ENCODE results near the gene RLN3.
"Not testable (repeated sequence)": the region's sequence is repeated elsewhere in the genome, so short reads cannot be mapped to it uniquely, and the experiment has no call there.

RLN3 gene

GRCh38 chr19:14022469-14022868 lies 5.5 kb upstream of the RLN3 start:
- DNase-seq (ENCODE audit: low read depth) = peak; percentile 64
- no peak overlapping the region for H3K4me3 ChIP-seq (ENCODE audit: low read length)
- no peak for TF ChIP-seq CTCF (conservative IDR thresholded peaks at IDR 0.05; ENCODE audit: low read length)

DNA sequence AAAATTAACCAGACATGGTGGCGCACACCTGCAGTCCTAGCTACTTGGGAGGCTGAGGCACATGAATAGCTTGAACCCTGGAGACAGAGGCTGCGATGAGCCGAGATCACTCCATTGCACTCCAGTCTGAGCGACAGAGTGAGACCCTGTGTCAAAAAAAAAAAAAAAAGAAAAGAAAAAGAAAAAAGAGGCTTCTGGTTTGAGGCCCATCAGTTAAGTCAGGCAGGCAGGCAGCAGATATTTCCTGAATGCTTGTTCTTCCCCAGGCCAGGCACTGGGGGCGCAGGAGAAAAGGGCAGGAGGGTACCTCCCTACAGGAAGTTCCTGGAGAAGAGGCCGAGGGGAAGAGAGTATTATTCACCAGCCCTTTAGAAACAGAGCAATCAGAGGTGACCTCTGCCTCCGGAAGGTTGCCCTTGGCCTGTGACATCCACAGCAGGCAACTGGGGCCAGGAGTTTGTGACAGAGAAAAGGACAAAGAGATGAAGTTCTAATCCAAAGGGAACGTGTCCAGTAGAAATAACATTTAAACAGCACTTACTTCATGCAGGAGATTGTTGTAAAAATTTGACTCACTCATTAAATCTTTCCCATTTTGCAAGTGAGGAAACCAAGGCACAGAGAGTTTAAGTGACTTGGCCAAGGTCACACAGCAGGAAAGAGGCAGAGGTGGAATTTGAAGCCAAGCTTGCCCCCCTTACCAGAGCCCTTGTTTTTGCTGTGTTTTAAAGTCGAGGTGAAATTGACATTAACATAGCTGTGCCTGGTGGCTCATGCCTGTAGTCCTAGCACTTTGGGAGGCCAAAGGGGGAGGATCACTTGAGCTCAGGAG lies 4.3 kb upstream of the RLN3 start:
- peak; percentile 46 for DNase-seq (ENCODE audit: low read depth)

DNA sequence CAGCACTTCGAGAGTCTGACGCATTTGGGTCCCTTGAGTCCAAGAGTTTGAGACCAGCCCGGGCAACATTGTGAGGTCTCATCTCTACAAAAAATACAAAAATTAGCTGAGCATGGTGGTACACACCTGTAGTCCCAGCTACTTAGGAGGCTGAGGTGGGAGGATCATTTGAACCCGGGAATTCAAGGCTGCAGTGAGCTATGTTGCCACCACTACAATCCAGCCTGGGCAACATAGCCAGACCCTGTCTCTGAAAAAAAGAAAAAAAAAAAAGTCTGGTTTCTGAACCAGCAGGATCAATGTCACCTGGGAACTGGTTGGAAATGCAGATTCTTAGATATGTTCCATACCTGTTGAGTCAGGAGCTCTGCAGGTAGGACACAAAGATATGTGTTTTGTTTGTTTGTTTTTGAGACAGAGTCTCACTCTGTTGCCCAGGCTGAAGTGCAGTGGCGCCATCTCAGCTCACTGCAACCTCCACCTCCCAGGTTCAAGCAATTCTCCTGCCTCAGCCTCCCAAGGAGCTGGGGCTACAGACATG lies 1.2 kb upstream of the RLN3 start:
- not testable (repeated sequence) for DNase-seq (ENCODE audit: low read depth)

More for the DNA sequence above, 4.3 kb upstream of the RLN3 start:
- peak; percentile 53 for TF ChIP-seq CTCF (conservative IDR thresholded peaks at IDR 0.05; ENCODE audit: low read length)
- no peak overlapping the region for H3K4me3 ChIP-seq (ENCODE audit: low read length)

GRCh38 chr19:14028901-14029300 lies 953 bp downstream of the RLN3 start:
- no peak for DNase-seq (ENCODE audit: low read depth)
- TF ChIP-seq CTCF (conservative IDR thresholded peaks at IDR 0.05; ENCODE audit: low read length) = no peak
- H3K4me3 ChIP-seq (ENCODE audit: low read length) = no peak overlapping the region

More for the DNA sequence above, 1.2 kb upstream of the RLN3 start:
- not testable (repeated sequence) for H3K4me3 ChIP-seq (ENCODE audit: low read length)

GRCh38 chr19:14030997-14031718 lies 3.2 kb downstream of the RLN3 start:
- TF ChIP-seq CTCF (conservative IDR thresholded peaks at IDR 0.05; ENCODE audit: low read length) = no peak
- no peak for DNase-seq (ENCODE audit: low read depth)
- peak overlapping the region; percentile 68 for H3K4me3 ChIP-seq (ENCODE audit: low read length)

- peak; percentile 37 for DNase-seq (ENCODE audit: low read depth)
- H3K4me3 ChIP-seq (ENCODE audit: low read length) = peak within 1 kb of the TSS; percentile 68
- TF ChIP-seq CTCF (conservative IDR thresholded peaks at IDR 0.05; ENCODE audit: low read length) = peak; percentile 64
Observed at GRCh38 chr19:14031719-14032480, 4.0 kb downstream of the RLN3 start, which contains the start of gene IL27RA. Gene IL27RA (plus strand): TSS chr19:14031762. CDS start chr19:14031873, 111 bp downstream.

GRCh38 chr19:14033946-14034345 lies 6.0 kb downstream of the RLN3 start:
- no peak overlapping the region for H3K4me3 ChIP-seq (ENCODE audit: low read length)
- DNase-seq (ENCODE audit: low read depth) = no peak
- TF ChIP-seq CTCF (conservative IDR thresholded peaks at IDR 0.05; ENCODE audit: low read length) = no peak

GRCh38 chr19:14035159-14035558 lies 7.2 kb downstream of the RLN3 start:
- DNase-seq (ENCODE audit: low read depth) = not testable (repeated sequence)

More at GRCh38 chr19:14035159-14035558, 7.2 kb downstream of the RLN3 start:
- not testable (repeated sequence) for H3K4me3 ChIP-seq (ENCODE audit: low read length)

Measured in AG10803 (cell line).